K562 (cell line): ENCODE data around the gene COMTD1. TPM values are rescaled to one million over a fixed set of nuclear protein-coding genes. Genes with fewer than 3 reads are reported as not detected.

ENCODE experiments used
- ARID2 ChIP-seq: fragments of 450-650 bp; IDR thresholded peaks from 2 replicates; pipeline ENCODE4 v1.6.1; 2017; ENCODE audit warnings: antibody characterized with exemption, mild to moderate bottlenecking
- BRF1 ChIP-seq: IDR thresholded peaks from 3 replicates; pipeline ENCODE4 v1.6.1; 2011; ENCODE audit warnings: borderline replicate concordance, mild to moderate bottlenecking; ENCODE audit not compliant: insufficient read length; ENCODE audit errors: extremely low read depth
- CC2D1A ChIP-seq: fragments of 450-650 bp; IDR thresholded peaks from 2 replicates; pipeline ENCODE4 v1.6.1; 2017; ENCODE audit warnings: mild to moderate bottlenecking
- CSDE1 ChIP-seq, 2 experiments: fragments of 450-650 bp; IDR thresholded peaks; 2 replicates each; pipeline ENCODE4 v1.6.1; 2016; ENCODE audit warnings: mild to moderate bottlenecking in 1 of 2
- DMBX1 ChIP-seq: fragments of 250-450 bp; sonication (Bioruptor Pico); IDR thresholded peaks from 2 replicates; pipeline ENCODE4 v1.8.0; 2022; ENCODE audit warnings: inconsistent platforms, mild to moderate bottlenecking, moderate library complexity, borderline replicate concordance
- ERF ChIP-seq: fragments of 450-650 bp; formaldehyde crosslinking; IDR thresholded peaks from 2 replicates; pipeline ENCODE4 v1.4.0; 2020; ENCODE audit warnings: mild to moderate bottlenecking, mixed read lengths
- EWSR1 ChIP-seq: fragments of 450-650 bp; IDR thresholded peaks from 2 replicates; pipeline ENCODE4 v1.6.1; 2018; ENCODE audit warnings: borderline replicate concordance, mild to moderate bottlenecking, low read depth, moderate library complexity; ENCODE audit not compliant: partially characterized antibody
- FOXM1 ChIP-seq, 2 experiments: fragments of 450-650 bp in 1 of 2; sonication (generic) in 1 of 2; formaldehyde crosslinking in 1 of 2; IDR thresholded peaks; 2 replicates each; pipeline versions ENCODE4 v1.6.1 to v1.9.0; 2017 to 2022; ENCODE audit warnings: low read depth in 2 of 2, mild to moderate bottlenecking in 2 of 2, missing genetic modification reagents in 1 of 2, moderate library complexity in 1 of 2
- GTF2E2 ChIP-seq: fragments of 200-800 bp; sonication (Bioruptor generic); IDR thresholded peaks from 2 replicates; pipeline ENCODE4 v1.6.1; 2016; ENCODE audit warnings: missing genetic modification characterization, missing compliant biosample characterization
- ILK ChIP-seq: fragments of 450-650 bp; IDR thresholded peaks from 2 replicates; pipeline ENCODE4 v1.6.1; 2016; ENCODE audit warnings: missing genetic modification characterization, low read depth, mild to moderate bottlenecking, missing compliant biosample characterization, moderate library complexity, borderline replicate concordance
- MTA3 ChIP-seq: fragments of 450-650 bp; formaldehyde crosslinking; IDR thresholded peaks from 2 replicates; pipeline ENCODE4 v1.6.1; 2017; ENCODE audit warnings: mild to moderate bottlenecking, borderline replicate concordance
- NFATC3 ChIP-seq: fragments of 450-650 bp; IDR thresholded peaks from 2 replicates; pipeline ENCODE4 v1.6.1; 2017; ENCODE audit warnings: mild to moderate bottlenecking
- POU5F1 ChIP-seq: fragments of 150-350 bp; IDR thresholded peaks from 2 replicates; pipeline ENCODE4 v1.6.1; 2014; ENCODE audit warnings: borderline replicate concordance, low read length, low read depth, mild to moderate bottlenecking; ENCODE audit not compliant: partially characterized antibody
- ZNF57 ChIP-seq: fragments of 450-650 bp; formaldehyde crosslinking; IDR thresholded peaks from 2 replicates; pipeline ENCODE4 v1.4.0; 2020; ENCODE audit warnings: mild to moderate bottlenecking, moderate library complexity
- ZSCAN29 ChIP-seq: fragments of 450-650 bp; IDR thresholded peaks from 2 replicates; pipeline ENCODE4 v1.6.1; 2017
- polyA plus RNA-seq, 8 experiments: library from polyadenylated mRNA; depleted of rRNA in 4 of 8; stranded (reverse) in 5 of 8; unstranded in 3 of 8; fragments of >200 nt; fragmentation: Nextera tagmentation in 2 of 8; fragmentation: Illumina TruSeq in 1 of 8; extraction: Ambion mirVana in 2 of 8; extraction: Trizol in 1 of 8; gene quantifications; 2 replicates each; pipeline versions ENCODE4 v1.2.1 to v1.2.3, GENCODE V29; 2011 to 2014; ENCODE audit warnings: inconsistent platforms in 1 of 8, missing spikeins in 1 of 8
- total RNA-seq, 7 experiments: library from RNA; depleted of rRNA in 6 of 7; stranded (reverse); fragments of >200 nt in 6 of 7; fragmentation: Illumina TruSeq in 2 of 7; extraction: Trizol in 2 of 7; gene quantifications; 2 replicates each; pipeline versions ENCODE4 v1.2.1 to v1.2.3, GENCODE V29; 2011 to 2021; ENCODE audit warnings: low replicate concordance in 1 of 7
- TF ChIP-seq, protein P1 (sequence below): fragments of 250-450 bp; sonication (Bioruptor Pico); IDR thresholded peaks from 2 replicates; pipeline ENCODE4 v1.4.0; 2020; ENCODE audit warnings: mild to moderate bottlenecking
- TF ChIP-seq, protein P2 (sequence below): fragments of 250-450 bp; sonication (Bioruptor Pico); IDR thresholded peaks from 2 replicates; pipeline ENCODE4 v1.4.0; 2020

The COMTD1 gene
- total and polyA plus RNA-seq, 9 of the 15 experiments (the other 6 are each of a cell fraction or from before 2014, with no cell fraction given): 0.41 to 112 (median 13.7) TPM

DNA sequence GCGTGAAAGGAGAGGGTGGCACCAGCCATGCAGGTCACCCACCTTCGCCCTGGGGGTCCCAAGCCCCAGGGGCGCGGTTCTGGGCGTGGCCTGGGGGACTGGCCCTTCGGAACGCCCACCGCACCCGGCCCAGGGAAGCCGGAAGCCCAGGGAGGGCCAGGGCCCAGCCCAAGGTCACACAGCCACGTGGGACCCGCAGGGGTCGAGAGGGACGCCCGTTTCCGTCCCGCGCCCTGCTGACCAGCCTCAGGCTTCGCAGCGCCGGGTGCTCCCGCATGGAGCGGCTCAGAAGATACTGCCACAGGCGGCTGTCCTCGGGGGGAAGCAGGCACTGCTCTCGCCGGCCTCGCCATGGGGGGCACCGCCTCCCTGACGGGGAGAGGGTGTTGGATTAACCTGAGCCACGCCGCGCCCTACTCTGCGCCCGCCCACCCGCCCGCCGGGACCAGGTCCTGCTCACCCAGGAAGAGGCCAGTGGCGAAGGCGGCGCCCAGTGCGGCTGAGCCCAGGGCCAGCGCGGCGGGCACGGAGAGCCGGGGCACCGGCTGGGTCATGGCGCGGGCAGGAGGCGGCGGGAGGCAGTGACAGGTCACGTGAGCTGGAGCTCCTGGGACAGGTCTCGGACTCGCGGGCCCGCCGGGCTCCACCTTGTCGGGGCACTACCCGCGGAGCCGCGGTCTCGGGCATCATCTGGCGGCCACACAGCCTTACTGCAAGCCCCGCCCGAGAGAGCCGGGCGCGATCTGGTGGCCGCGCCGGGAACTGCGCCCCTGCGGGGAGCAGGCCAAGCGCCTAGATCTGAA, at the start of gene COMTD1 (continued):
- TF ChIP-seq ILK: no peak
- TF ChIP-seq, protein P1, sequence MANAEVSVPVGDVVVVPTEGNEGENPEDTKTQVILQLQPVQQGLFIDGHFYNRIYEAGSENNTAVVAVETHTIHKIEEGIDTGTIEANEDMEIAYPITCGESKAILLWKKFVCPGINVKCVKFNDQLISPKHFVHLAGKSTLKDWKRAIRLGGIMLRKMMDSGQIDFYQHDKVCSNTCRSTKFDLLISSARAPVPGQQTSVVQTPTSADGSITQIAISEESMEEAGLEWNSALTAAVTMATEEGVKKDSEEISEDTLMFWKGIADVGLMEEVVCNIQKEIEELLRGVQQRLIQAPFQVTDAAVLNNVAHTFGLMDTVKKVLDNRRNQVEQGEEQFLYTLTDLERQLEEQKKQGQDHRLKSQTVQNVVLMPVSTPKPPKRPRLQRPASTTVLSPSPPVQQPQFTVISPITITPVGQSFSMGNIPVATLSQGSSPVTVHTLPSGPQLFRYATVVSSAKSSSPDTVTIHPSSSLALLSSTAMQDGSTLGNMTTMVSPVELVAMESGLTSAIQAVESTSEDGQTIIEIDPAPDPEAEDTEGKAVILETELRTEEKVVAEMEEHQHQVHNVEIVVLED (CRISPR knock-in tag): peak; percentile 51
- no peak for TF ChIP-seq NFATC3
- peak; percentile 88 for TF ChIP-seq ARID2
- TF ChIP-seq CC2D1A: peak; percentile 68
- TF ChIP-seq ZNF57: no peak
- no peak for TF ChIP-seq BRF1
- TF ChIP-seq MTA3: peak; percentile 47; the same call in 1 of the 2 replicates
- no peak for TF ChIP-seq FOXM1 (IDR thresholded peaks at IDR 0.05; ENCODE audit: low read depth)
- peak; percentile 53; the same call in 1 of the 2 replicates for TF ChIP-seq FOXM1 (CRISPR knock-in tag; IDR thresholded peaks at IDR 0.05; ENCODE audit: low read depth)
- TF ChIP-seq POU5F1: no peak
- peak; percentile 47; the same call in 1 of the 2 replicates for TF ChIP-seq DMBX1 (CRISPR knock-in tag)
- TF ChIP-seq ERF (CRISPR knock-in tag): peak; percentile 93
- TF ChIP-seq, protein P2, sequence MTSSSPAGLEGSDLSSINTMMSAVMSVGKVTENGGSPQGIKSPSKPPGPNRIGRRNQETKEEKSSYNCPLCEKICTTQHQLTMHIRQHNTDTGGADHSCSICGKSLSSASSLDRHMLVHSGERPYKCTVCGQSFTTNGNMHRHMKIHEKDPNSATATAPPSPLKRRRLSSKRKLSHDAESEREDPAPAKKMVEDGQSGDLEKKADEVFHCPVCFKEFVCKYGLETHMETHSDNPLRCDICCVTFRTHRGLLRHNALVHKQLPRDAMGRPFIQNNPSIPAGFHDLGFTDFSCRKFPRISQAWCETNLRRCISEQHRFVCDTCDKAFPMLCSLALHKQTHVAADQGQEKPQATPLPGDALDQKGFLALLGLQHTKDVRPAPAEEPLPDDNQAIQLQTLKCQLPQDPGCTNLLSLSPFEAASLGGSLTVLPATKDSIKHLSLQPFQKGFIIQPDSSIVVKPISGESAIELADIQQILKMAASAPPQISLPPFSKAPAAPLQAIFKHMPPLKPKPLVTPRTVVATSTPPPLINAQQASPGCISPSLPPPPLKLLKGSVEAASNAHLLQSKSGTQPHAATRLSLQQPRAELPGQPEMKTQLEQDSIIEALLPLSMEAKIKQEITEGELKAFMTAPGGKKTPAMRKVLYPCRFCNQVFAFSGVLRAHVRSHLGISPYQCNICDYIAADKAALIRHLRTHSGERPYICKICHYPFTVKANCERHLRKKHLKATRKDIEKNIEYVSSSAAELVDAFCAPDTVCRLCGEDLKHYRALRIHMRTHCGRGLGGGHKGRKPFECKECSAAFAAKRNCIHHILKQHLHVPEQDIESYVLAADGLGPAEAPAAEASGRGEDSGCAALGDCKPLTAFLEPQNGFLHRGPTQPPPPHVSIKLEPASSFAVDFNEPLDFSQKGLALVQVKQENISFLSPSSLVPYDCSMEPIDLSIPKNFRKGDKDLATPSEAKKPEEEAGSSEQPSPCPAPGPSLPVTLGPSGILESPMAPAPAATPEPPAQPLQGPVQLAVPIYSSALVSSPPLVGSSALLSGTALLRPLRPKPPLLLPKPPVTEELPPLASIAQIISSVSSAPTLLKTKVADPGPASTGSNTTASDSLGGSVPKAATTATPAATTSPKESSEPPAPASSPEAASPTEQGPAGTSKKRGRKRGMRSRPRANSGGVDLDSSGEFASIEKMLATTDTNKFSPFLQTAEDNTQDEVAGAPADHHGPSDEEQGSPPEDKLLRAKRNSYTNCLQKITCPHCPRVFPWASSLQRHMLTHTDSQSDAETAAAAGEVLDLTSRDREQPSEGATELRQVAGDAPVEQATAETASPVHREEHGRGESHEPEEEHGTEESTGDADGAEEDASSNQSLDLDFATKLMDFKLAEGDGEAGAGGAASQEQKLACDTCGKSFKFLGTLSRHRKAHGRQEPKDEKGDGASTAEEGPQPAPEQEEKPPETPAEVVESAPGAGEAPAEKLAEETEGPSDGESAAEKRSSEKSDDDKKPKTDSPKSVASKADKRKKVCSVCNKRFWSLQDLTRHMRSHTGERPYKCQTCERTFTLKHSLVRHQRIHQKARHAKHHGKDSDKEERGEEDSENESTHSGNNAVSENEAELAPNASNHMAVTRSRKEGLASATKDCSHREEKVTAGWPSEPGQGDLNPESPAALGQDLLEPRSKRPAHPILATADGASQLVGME (CRISPR knock-in tag): peak; percentile 69
- TF ChIP-seq EWSR1: no peak
- peak; percentile 38; the same call in 1 of the 2 replicates for TF ChIP-seq ZSCAN29
- no peak for TF ChIP-seq CSDE1 (IDR thresholded peaks at IDR 0.05)
- no peak for TF ChIP-seq GTF2E2 (tag)
